HG03432 (cell line): ENCODE measurements around the gene CHPF.

ENCODE experiments used
- ATAC-seq: cut with Tn5 transposase; IDR thresholded peaks from one replicate; pipeline ENCODE4 v1.9.1; 2021; ENCODE audit warnings: mild to moderate bottlenecking, moderate library complexity; ENCODE audit not compliant: unreplicated experiment

CHPF gene

GRCh38 chr2:219498280-219499057 lies 45.1 kb downstream of the CHPF start, which contains the start of gene GMPPA:
TSS of gene GMPPA (plus strand) at chr2:219498891. CDS start at chr2:219499976, 1,085 bp downstream.
- ATAC-seq: peak; percentile 94

- ATAC-seq: peak; percentile 26
Measured at GRCh38 chr2:219497495-219498279, 45.9 kb downstream of the CHPF start.

- ATAC-seq: no peak
Measured at GRCh38 chr2:219496825-219497494, 46.6 kb downstream of the CHPF start.

GRCh38 chr2:219496247-219496824 lies 47.3 kb downstream of the CHPF start:
- no peak for ATAC-seq

- ATAC-seq: peak; percentile 15
Measured at GRCh38 chr2:219495531-219496122, 48.0 kb downstream of the CHPF start.

GRCh38 chr2:219494952-219495530 lies 48.6 kb downstream of the CHPF start:
- no peak for ATAC-seq

- ATAC-seq: no peak
Measured at GRCh38 chr2:219493086-219493485, 50.5 kb downstream of the CHPF start.

- no peak for ATAC-seq
Measured at GRCh38 chr2:219492575-219492974, 51.0 kb downstream of the CHPF start.

GRCh38 chr2:219491278-219491963 lies 52.2 kb downstream of the CHPF start:
- no peak for ATAC-seq

GRCh38 chr2:219490600-219491130 lies 52.9 kb downstream of the CHPF start:
- no peak for ATAC-seq

GRCh38 chr2:219490186-219490585 lies 53.4 kb downstream of the CHPF start:
- no peak for ATAC-seq

- no peak for ATAC-seq
Measured at GRCh38 chr2:219489315-219489714, 54.3 kb downstream of the CHPF start.
